ENCODE data around the gene PGS1. TPM values are rescaled to one million over a fixed set of nuclear protein-coding genes. Genes with fewer than 3 reads are reported as not detected.

Gene PGS1
- total RNA-seq, 2 experiments from 2014 or later: 59.6 to 61.3 TPM

DNA sequence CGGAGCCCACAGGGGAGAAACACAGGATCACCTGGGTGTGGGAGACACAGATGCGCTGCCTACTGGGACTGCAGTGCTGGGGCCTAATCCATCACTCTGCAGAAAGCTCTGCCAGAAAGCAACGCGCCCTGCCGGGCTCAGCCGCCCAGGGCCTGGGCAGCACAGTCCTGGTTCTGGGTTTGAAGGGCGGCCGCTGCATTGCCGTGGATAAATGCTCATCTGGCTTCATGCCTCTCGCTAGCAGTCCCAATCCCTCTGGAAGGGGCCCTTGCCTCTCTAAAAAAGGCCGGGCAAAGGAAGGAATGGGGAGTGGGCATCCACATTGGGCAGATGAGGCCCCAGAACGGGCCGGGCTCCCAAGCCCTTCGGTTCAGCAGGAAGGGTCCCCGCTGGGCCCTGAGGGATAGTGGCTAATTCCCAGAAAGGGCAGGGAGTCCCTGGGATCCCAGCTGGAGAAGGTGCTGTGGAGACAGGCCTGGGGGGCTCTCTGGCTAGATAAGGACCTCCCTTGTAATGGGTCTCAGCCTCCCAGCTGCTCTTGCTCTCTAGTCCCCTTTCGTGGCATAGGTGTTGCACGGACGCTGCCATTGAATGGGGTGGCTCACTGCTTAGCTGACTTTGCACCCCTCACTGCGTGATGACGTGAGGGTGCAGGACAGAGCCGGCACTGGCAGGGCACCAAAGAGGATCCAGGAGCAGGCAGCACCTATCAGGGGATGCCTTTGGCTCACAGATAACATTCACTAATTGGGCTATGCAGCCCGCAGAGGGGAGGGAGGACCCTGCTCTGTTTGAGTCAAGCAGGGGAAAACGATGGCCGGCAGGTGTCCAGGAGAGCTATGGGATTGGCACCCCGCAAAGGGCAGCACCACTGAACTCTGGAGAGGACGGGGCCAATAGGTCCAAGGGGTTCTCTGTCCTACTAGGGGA lies 88.6 kb downstream of the PGS1 start:
- TF ChIP-seq, protein P1, sequence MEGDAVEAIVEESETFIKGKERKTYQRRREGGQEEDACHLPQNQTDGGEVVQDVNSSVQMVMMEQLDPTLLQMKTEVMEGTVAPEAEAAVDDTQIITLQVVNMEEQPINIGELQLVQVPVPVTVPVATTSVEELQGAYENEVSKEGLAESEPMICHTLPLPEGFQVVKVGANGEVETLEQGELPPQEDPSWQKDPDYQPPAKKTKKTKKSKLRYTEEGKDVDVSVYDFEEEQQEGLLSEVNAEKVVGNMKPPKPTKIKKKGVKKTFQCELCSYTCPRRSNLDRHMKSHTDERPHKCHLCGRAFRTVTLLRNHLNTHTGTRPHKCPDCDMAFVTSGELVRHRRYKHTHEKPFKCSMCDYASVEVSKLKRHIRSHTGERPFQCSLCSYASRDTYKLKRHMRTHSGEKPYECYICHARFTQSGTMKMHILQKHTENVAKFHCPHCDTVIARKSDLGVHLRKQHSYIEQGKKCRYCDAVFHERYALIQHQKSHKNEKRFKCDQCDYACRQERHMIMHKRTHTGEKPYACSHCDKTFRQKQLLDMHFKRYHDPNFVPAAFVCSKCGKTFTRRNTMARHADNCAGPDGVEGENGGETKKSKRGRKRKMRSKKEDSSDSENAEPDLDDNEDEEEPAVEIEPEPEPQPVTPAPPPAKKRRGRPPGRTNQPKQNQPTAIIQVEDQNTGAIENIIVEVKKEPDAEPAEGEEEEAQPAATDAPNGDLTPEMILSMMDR (conservative IDR thresholded peaks at IDR 0.05; ENCODE audit: low read length): no peak
- TF ChIP-seq EZH2phosphoT487 (IDR thresholded peaks at IDR 0.05; ENCODE audit: borderline replicate concordance, low read depth, low read length): no peak

DNA sequence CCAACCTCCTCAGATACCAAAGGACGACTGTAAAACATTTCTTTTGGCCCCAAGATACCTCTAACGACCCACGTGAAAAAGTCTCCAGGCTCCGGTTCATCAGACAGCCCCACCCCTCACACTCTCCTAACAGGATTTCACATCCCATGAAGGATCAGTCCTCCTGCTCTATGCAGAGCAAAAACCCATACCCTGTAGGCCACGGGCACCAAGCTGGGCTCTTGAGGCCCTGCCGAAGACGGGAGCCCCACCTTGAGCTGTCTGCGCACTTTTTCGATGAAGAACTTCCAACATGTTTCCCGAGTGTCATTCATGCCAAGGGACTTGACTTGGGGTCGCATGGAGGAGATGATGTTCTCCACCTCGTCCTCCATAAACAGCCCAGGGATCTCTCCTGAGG lies 89.9 kb downstream of the PGS1 start:
- ChIA-PET CTCF (ENCODE audit: unreplicated experiment) (no interaction called here), POLR2A (no interaction called here)
- H3K4me1 ChIP-seq (ENCODE audit: insufficient read depth, low read length, poor library complexity, severe bottlenecking): peaks cover 5% of the 10 kb centered on the region
- H3K4me2 ChIP-seq (ENCODE audit: low read length): no peak overlapping the region
- no peak overlapping the region for H3K4me3 ChIP-seq (ENCODE audit: low read depth, low read length, poor library complexity, severe bottlenecking)
- TF ChIP-seq, protein P1 (conservative IDR thresholded peaks at IDR 0.05; ENCODE audit: low read length): no peak
- TF ChIP-seq EZH2phosphoT487 (IDR thresholded peaks at IDR 0.05; ENCODE audit: borderline replicate concordance, low read depth, low read length): no peak
- intact Hi-C loops (cut with micrococcal nuclease; ENCODE audit: unreplicated experiment): no loop called here
- H3K79me2 ChIP-seq (ENCODE audit: insufficient read depth, low read depth, low read length): no peaks in the 10 kb centered on the region
- no peaks in the 10 kb centered on the region for H3K36me3 ChIP-seq (ENCODE audit: insufficient read depth, low read length)
- no peak overlapping the region for H2AFZ ChIP-seq (ENCODE audit: low read length)
- no peak for DNase-seq (ENCODE audit: low spot score)
- no peaks in the 10 kb centered on the region for H3K9me2 ChIP-seq (ENCODE audit: insufficient read depth, low read length)
- H4K20me1 ChIP-seq (ENCODE audit: insufficient read depth, low read length): no peaks in the 10 kb centered on the region
- no peak overlapping the region for H3K27ac ChIP-seq (ENCODE audit: low read depth, low read length, poor library complexity, severe bottlenecking)
- no TSS peak for BruUV-seq (replicated peaks)
- H3K9me3 ChIP-seq (ENCODE audit: low read length): no peaks in the 10 kb centered on the region

More for the DNA sequence above, 88.6 kb downstream of the PGS1 start:
- no peak overlapping the region for H2AFZ ChIP-seq (ENCODE audit: low read length)
- intact Hi-C loops (cut with micrococcal nuclease; ENCODE audit: unreplicated experiment): no loop called here
- no peaks in the 10 kb centered on the region for H3K36me3 ChIP-seq (ENCODE audit: insufficient read depth, low read length)
- POLR2A ChIA-PET: no interaction called here
- DNase-seq (ENCODE audit: low spot score): no peak
- no peak overlapping the region for H3K27ac ChIP-seq (ENCODE audit: low read depth, low read length, poor library complexity, severe bottlenecking)
- no TSS peak for BruUV-seq (replicated peaks)
- no peaks in the 10 kb centered on the region for H3K4me1 ChIP-seq (ENCODE audit: insufficient read depth, low read length, poor library complexity, severe bottlenecking)
- no peak overlapping the region for H3K4me3 ChIP-seq (ENCODE audit: low read depth, low read length, poor library complexity, severe bottlenecking)
- no peaks in the 10 kb centered on the region for H3K79me2 ChIP-seq (ENCODE audit: insufficient read depth, low read depth, low read length)
- no peaks in the 10 kb centered on the region for H4K20me1 ChIP-seq (ENCODE audit: insufficient read depth, low read length)
- CTCF ChIA-PET (ENCODE audit: unreplicated experiment): no interaction called here
- no peaks in the 10 kb centered on the region for H3K9me3 ChIP-seq (ENCODE audit: low read length)
- no peak overlapping the region for H3K4me2 ChIP-seq (ENCODE audit: low read length)
- H3K9me2 ChIP-seq (ENCODE audit: insufficient read depth, low read length): no peaks in the 10 kb centered on the region

DNA sequence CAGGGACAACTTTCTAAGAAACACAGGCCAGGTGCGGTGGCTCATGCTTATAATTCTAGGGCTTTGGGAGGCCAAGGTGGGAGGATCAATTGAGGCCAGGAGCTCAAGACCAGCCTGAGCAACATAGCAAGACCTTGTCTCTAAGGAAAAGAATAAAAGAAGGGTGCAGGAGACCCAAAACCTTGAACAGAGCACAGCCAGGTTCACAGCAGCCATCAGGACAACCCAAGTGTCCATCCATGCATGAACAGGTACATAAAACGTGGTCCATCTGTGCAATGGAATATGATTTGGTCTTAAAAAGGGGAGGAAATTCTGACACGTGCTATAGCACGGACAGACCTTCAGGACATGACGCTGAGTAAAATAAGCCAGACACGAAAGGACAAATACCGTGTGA lies 91.0 kb downstream of the PGS1 start:
- H3K27ac ChIP-seq (ENCODE audit: low read depth, low read length, poor library complexity, severe bottlenecking): no peak overlapping the region
- ChIA-PET CTCF (ENCODE audit: unreplicated experiment) (no interaction called here), POLR2A (interaction anchor here (0.7 kb wide), 1 partner anchor 196 kb away, joined by 4 read pairs; no protein-coding TSS in a partner anchor)
- no peaks in the 10 kb centered on the region for H3K79me2 ChIP-seq (ENCODE audit: insufficient read depth, low read depth, low read length)
- BruUV-seq (replicated peaks): no TSS peak
- peaks cover 5% of the 10 kb centered on the region for H3K4me1 ChIP-seq (ENCODE audit: insufficient read depth, low read length, poor library complexity, severe bottlenecking)
- TF ChIP-seq, protein P1 (conservative IDR thresholded peaks at IDR 0.05; ENCODE audit: low read length): no peak
- TF ChIP-seq EZH2phosphoT487 (IDR thresholded peaks at IDR 0.05; ENCODE audit: borderline replicate concordance, low read depth, low read length): no peak
- no peaks in the 10 kb centered on the region for H3K9me3 ChIP-seq (ENCODE audit: low read length)
- H4K20me1 ChIP-seq (ENCODE audit: insufficient read depth, low read length): no peaks in the 10 kb centered on the region
- no peak overlapping the region for H2AFZ ChIP-seq (ENCODE audit: low read length)
- no peaks in the 10 kb centered on the region for H3K36me3 ChIP-seq (ENCODE audit: insufficient read depth, low read length)
- no peak overlapping the region for H3K4me3 ChIP-seq (ENCODE audit: low read depth, low read length, poor library complexity, severe bottlenecking)
- intact Hi-C loops (cut with micrococcal nuclease; ENCODE audit: unreplicated experiment): no loop called here
- no peaks in the 10 kb centered on the region for H3K9me2 ChIP-seq (ENCODE audit: insufficient read depth, low read length)
- no peak for DNase-seq (ENCODE audit: low spot score)
- no peak overlapping the region for H3K4me2 ChIP-seq (ENCODE audit: low read length)
